ENCODE measurements around the gene STAG3.
"Not testable (repeated sequence)": the region's sequence is repeated elsewhere in the genome, so short reads cannot be mapped to it uniquely, and the experiment has no call there.

- TF ChIP-seq, protein P1, sequence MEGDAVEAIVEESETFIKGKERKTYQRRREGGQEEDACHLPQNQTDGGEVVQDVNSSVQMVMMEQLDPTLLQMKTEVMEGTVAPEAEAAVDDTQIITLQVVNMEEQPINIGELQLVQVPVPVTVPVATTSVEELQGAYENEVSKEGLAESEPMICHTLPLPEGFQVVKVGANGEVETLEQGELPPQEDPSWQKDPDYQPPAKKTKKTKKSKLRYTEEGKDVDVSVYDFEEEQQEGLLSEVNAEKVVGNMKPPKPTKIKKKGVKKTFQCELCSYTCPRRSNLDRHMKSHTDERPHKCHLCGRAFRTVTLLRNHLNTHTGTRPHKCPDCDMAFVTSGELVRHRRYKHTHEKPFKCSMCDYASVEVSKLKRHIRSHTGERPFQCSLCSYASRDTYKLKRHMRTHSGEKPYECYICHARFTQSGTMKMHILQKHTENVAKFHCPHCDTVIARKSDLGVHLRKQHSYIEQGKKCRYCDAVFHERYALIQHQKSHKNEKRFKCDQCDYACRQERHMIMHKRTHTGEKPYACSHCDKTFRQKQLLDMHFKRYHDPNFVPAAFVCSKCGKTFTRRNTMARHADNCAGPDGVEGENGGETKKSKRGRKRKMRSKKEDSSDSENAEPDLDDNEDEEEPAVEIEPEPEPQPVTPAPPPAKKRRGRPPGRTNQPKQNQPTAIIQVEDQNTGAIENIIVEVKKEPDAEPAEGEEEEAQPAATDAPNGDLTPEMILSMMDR (IDR thresholded peaks at IDR 0.05) = not testable (repeated sequence)
- not testable (repeated sequence) for TF ChIP-seq POLR2AphosphoS5 (IDR thresholded peaks at IDR 0.05)
Measured at GRCh38 chr7:100224891-100225290, 47.2 kb downstream of the STAG3 start.

Data from prostate gland (tissue), 2 donors.